GM12892 (cell line): Measurements from ENCODE around the gene BEST4.

Experiments
- POLR2A ChIP-seq: IDR thresholded peaks from 2 replicates; pipeline ENCODE4 v1.6.1; 2011; ENCODE audit warnings: low read depth, low read length, control low read depth
- POLR2AphosphoS5 ChIP-seq: IDR thresholded peaks from 2 replicates; pipeline ENCODE4 v1.6.1; 2011; ENCODE audit warnings: low read depth, low read length, control low read depth

GRCh38 chr1:44733784-44734183 lies 54.2 kb downstream of the BEST4 start:
- no peak for TF ChIP-seq POLR2A
- no peak for TF ChIP-seq POLR2AphosphoS5
